ENCODE measurements around the gene TAMM41. TPM values are rescaled to one million over a fixed set of nuclear protein-coding genes. Genes with fewer than 3 reads are reported as not detected.

The TAMM41 gene
- total RNA-seq, 3 donors from 2014 or later = 6.7 to 16.8 (median 14.7) TPM

Other genes starting within 250 kb of the TAMM41 start
- 10 to 100 TPM; 48.0 to 90.0 (median 68.5) TPM for gene VGLL4, start 203.0 kb downstream of the TAMM41 start, total RNA-seq
- 10 to 100 TPM; 10.7 to 15.2 (median 11.5) TPM for gene SYN2, start 157.5 kb upstream of the TAMM41 start, total RNA-seq

All from breast epithelium (tissue), 3 donors.